Parathyroid adenoma (tissue), 2 donors: ENCODE measurements around the gene ME3.

Experiments
- H2AFZ ChIP-seq: fragments of 300-600 bp; sonication (generic); one replicate; pipeline ENCODE4 v1.7.0; 2017; ENCODE audit warnings: antibody characterized with exemption, mild to moderate bottlenecking
- H3K27ac ChIP-seq: fragments of 300-600 bp; sonication (generic); one replicate; pipeline ENCODE4 v1.7.0; 2017
- H3K27me3 ChIP-seq: fragments of 300-600 bp; sonication (generic); one replicate; pipeline ENCODE4 v1.7.0; 2017; ENCODE audit warnings: low read length; ENCODE audit not compliant: control insufficient read depth, insufficient read depth
- H3K36me3 ChIP-seq: fragments of 300-600 bp; sonication (generic); one replicate; pipeline ENCODE4 v1.7.0; 2017; ENCODE audit warnings: low read length; ENCODE audit not compliant: control insufficient read depth, insufficient read depth
- H3K4me1 ChIP-seq: fragments of 300-600 bp; sonication (generic); one replicate; pipeline ENCODE4 v1.7.0; 2017; ENCODE audit warnings: control low read depth
- H3K4me2 ChIP-seq: fragments of 300-600 bp; sonication (generic); one replicate; pipeline ENCODE4 v1.7.0; 2017; ENCODE audit warnings: low read length
- H3K4me3 ChIP-seq: fragments of 300-600 bp; sonication (generic); one replicate; pipeline ENCODE4 v1.7.0; 2017; ENCODE audit warnings: low read depth, low read length
- H3K79me2 ChIP-seq: fragments of 300-600 bp; sonication (generic); one replicate; pipeline ENCODE4 v1.7.0; 2017; ENCODE audit warnings: control low read depth
- H3K9ac ChIP-seq: fragments of 300-600 bp; sonication (generic); one replicate; pipeline ENCODE4 v1.7.0; 2017; ENCODE audit warnings: mild to moderate bottlenecking
- H3K9me3 ChIP-seq: fragments of 300-600 bp; sonication (generic); one replicate; pipeline ENCODE4 v1.7.0; 2017; ENCODE audit warnings: low read length; ENCODE audit not compliant: control insufficient read depth
- CTCF ChIP-seq: fragments of 300-600 bp; sonication (generic); IDR thresholded peaks from one replicate; pipeline ENCODE4 v1.7.0; 2017; ENCODE audit warnings: antibody characterized with exemption, mild to moderate bottlenecking
- donor health status: primary hyperparathyroidism.

The ME3 gene

GRCh38 chr11:86718999-86719398 is 46.6 kb upstream of the ME3 start:
- Histone ChIP-seq H2AFZ (no peak overlapping the region), H3K4me1 (no peaks in the 10 kb centered on the region), H3K36me3 (no peaks in the 10 kb centered on the region), H3K9ac (no peak overlapping the region), H3K9me3 (no peaks in the 10 kb centered on the region), H3K4me2 (no peak overlapping the region), H3K27ac (no peak overlapping the region), H3K27me3 (no peaks in the 10 kb centered on the region), H3K79me2 (no peaks in the 10 kb centered on the region), H3K4me3 (no peak overlapping the region)
- no peak for TF ChIP-seq CTCF

GRCh38 chr11:86718521-86718920 is 46.1 kb upstream of the ME3 start:
- no peaks in the 10 kb centered on the region for H3K36me3 ChIP-seq
- no peak overlapping the region for H3K4me3 ChIP-seq
- no peak overlapping the region for H2AFZ ChIP-seq
- no peaks in the 10 kb centered on the region for H3K4me1 ChIP-seq
- H3K79me2 ChIP-seq = no peaks in the 10 kb centered on the region
- no peak overlapping the region for H3K27ac ChIP-seq
- H3K4me2 ChIP-seq = no peak overlapping the region
- H3K27me3 ChIP-seq = no peaks in the 10 kb centered on the region
- no peaks in the 10 kb centered on the region for H3K9me3 ChIP-seq
- no peak for TF ChIP-seq CTCF
- H3K9ac ChIP-seq = no peak overlapping the region

- H3K27ac ChIP-seq = no peak overlapping the region
- H3K36me3 ChIP-seq = no peaks in the 10 kb centered on the region
- no peaks in the 10 kb centered on the region for H3K79me2 ChIP-seq
- H2AFZ ChIP-seq = no peak overlapping the region
- H3K4me2 ChIP-seq = no peak overlapping the region
- H3K4me3 ChIP-seq = no peak overlapping the region
- no peak overlapping the region for H3K9ac ChIP-seq
- no peaks in the 10 kb centered on the region for H3K4me1 ChIP-seq
- H3K9me3 ChIP-seq = no peaks in the 10 kb centered on the region
- no peaks in the 10 kb centered on the region for H3K27me3 ChIP-seq
- TF ChIP-seq CTCF = no peak
Observed at GRCh38 chr11:86717817-86718501, 45.5 kb upstream of the ME3 start.

GRCh38 chr11:86715611-86716010 is 43.2 kb upstream of the ME3 start:
- Histone ChIP-seq H2AFZ (no peak overlapping the region), H3K9ac (no peak overlapping the region), H3K36me3 (no peaks in the 10 kb centered on the region), H3K27ac (no peak overlapping the region), H3K27me3 (no peaks in the 10 kb centered on the region), H3K4me2 (no peak overlapping the region), H3K4me3 (no peak overlapping the region), H3K4me1 (no peaks in the 10 kb centered on the region), H3K79me2 (no peaks in the 10 kb centered on the region), H3K9me3 (no peaks in the 10 kb centered on the region)
- no peak for TF ChIP-seq CTCF

- Histone ChIP-seq H3K27me3 (no peaks in the 10 kb centered on the region), H3K27ac (no peak overlapping the region), H3K9me3 (no peaks in the 10 kb centered on the region), H3K4me3 (no peak overlapping the region), H3K79me2 (no peaks in the 10 kb centered on the region), H3K9ac (no peak overlapping the region), H3K36me3 (no peaks in the 10 kb centered on the region), H3K4me1 (no peaks in the 10 kb centered on the region), H3K4me2 (no peak overlapping the region), H2AFZ (no peak overlapping the region)
- TF ChIP-seq CTCF = no peak
Observed at GRCh38 chr11:86713552-86713951, 41.1 kb upstream of the ME3 start.
